H1 (cell line): ENCODE data around the gene SPRR3.

Experiments used
- CREB1 ChIP-seq: IDR thresholded peaks from 2 replicates; pipeline ENCODE4 v1.6.1; 2012; ENCODE audit warnings: inconsistent platforms
- EZH2 ChIP-seq: fragments of 200-600 bp; sonication (generic); IDR thresholded peaks from 2 replicates; pipeline ENCODE4 v1.7.1; 2012; ENCODE audit warnings: low read depth, mild to moderate bottlenecking, moderate library complexity, low read length, inconsistent platforms; ENCODE audit not compliant: severe bottlenecking
- FOSL1 ChIP-seq: IDR thresholded peaks from 2 replicates; pipeline ENCODE4 v1.6.1; 2011; ENCODE audit warnings: mild to moderate bottlenecking, low read depth, low read length, moderate library complexity; ENCODE audit not compliant: insufficient read depth
- KDM1A ChIP-seq: fragments of 200-600, 300-600 bp; sonication (generic); IDR thresholded peaks from 2 replicates; pipeline ENCODE4 v1.7.1; 2016; ENCODE audit warnings: mild to moderate bottlenecking, low read length, borderline replicate concordance
- NRF1 ChIP-seq: IDR thresholded peaks from 2 replicates; pipeline ENCODE4 v1.6.1; 2011; ENCODE audit warnings: mild to moderate bottlenecking, low read depth, low read length, improper control_type of control experiment
- POLR2AphosphoS5 ChIP-seq: IDR thresholded peaks from 2 replicates; pipeline ENCODE4 v1.6.1; 2011; ENCODE audit warnings: low read depth, low read length
- RAD21 ChIP-seq, 2 experiments: IDR thresholded peaks in 1 of 2; conservative IDR thresholded peaks in 1 of 2; 2 replicates each; pipeline ENCODE4 v1.6.1; 2011; ENCODE audit warnings: low read depth in 2 of 2, low read length in 2 of 2, improper control_type of control experiment in 1 of 2, inconsistent platforms in 1 of 2, mild to moderate bottlenecking in 1 of 2, moderate library complexity in 1 of 2
- SP1 ChIP-seq: IDR thresholded peaks from 2 replicates; pipeline ENCODE4 v1.6.1; 2011; ENCODE audit warnings: low read depth, low read length
- TEAD4 ChIP-seq: IDR thresholded peaks from 2 replicates; pipeline ENCODE4 v1.6.1; 2012; ENCODE audit warnings: low read depth, low read length, inconsistent platforms, mixed read lengths
- ZNF274 ChIP-seq: IDR thresholded peaks from 2 replicates; pipeline ENCODE4 v1.7.0; 2012; ENCODE audit warnings: low read length, borderline replicate concordance; ENCODE audit errors: extremely low read depth
- TF ChIP-seq, protein P1 (sequence below), 3 experiments: IDR thresholded peaks; 1 replicate in 2 of 3; 2 replicates in 1 of 3; pipeline versions ENCODE4 v1.5.1 to v1.6.1; 2011; ENCODE audit warnings: low read length in 3 of 3, mild to moderate bottlenecking in 3 of 3, inconsistent platforms in 2 of 3, low read depth in 1 of 3, moderate library complexity in 1 of 3; ENCODE audit not compliant: insufficient read depth in 1 of 3; ENCODE audit errors: control extremely low read depth in 1 of 3
- TF ChIP-seq, protein P2 (sequence below): IDR thresholded peaks from 2 replicates; pipeline ENCODE4 v1.6.1; 2012; ENCODE audit warnings: inconsistent platforms

- no peak for TF ChIP-seq ZNF274
- no peak for TF ChIP-seq CREB1
- TF ChIP-seq KDM1A: no peak
- TF ChIP-seq, protein P1, sequence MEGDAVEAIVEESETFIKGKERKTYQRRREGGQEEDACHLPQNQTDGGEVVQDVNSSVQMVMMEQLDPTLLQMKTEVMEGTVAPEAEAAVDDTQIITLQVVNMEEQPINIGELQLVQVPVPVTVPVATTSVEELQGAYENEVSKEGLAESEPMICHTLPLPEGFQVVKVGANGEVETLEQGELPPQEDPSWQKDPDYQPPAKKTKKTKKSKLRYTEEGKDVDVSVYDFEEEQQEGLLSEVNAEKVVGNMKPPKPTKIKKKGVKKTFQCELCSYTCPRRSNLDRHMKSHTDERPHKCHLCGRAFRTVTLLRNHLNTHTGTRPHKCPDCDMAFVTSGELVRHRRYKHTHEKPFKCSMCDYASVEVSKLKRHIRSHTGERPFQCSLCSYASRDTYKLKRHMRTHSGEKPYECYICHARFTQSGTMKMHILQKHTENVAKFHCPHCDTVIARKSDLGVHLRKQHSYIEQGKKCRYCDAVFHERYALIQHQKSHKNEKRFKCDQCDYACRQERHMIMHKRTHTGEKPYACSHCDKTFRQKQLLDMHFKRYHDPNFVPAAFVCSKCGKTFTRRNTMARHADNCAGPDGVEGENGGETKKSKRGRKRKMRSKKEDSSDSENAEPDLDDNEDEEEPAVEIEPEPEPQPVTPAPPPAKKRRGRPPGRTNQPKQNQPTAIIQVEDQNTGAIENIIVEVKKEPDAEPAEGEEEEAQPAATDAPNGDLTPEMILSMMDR (IDR thresholded peaks at IDR 0.05; ENCODE audit: control extremely low read depth in 1 of 3, insufficient read depth in 1 of 3, low read depth in 1 of 3, low read length in 3 of 3): no peak
- TF ChIP-seq TEAD4: no peak
- TF ChIP-seq SP1: no peak
- TF ChIP-seq POLR2AphosphoS5: no peak
- no peak for TF ChIP-seq NRF1
- TF ChIP-seq EZH2: no peak
- TF ChIP-seq FOSL1: no peak
- no peak for TF ChIP-seq RAD21 (IDR thresholded peaks at IDR 0.05 in 1 of 2, conservative IDR thresholded peaks at IDR 0.05 in 1 of 2; ENCODE audit: low read depth in 2 of 2, low read length in 2 of 2)
- TF ChIP-seq, protein P2, sequence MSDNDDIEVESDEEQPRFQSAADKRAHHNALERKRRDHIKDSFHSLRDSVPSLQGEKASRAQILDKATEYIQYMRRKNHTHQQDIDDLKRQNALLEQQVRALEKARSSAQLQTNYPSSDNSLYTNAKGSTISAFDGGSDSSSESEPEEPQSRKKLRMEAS: no peak
These were observed 29.2 kb upstream of the SPRR3 start for GRCh38 chr1:152972196-152972886.
